ENCODE data around the gene PROX2. TPM values are rescaled to one million over a fixed set of nuclear protein-coding genes. Genes with fewer than 3 reads are reported as not detected.

The PROX2 gene
- total RNA-seq, 1 donor from 2014 or later, result not detected

GRCh38 chr14:74909911-74910310, 34.0 kb upstream of the PROX2 start:
- no peak for DNase-seq (ENCODE audit: low read depth in 2 of 2)

- no peak for DNase-seq (ENCODE audit: low read depth in 2 of 2)
These were observed 33.6 kb upstream of the PROX2 start for GRCh38 chr14:74909501-74909900.

DNA sequence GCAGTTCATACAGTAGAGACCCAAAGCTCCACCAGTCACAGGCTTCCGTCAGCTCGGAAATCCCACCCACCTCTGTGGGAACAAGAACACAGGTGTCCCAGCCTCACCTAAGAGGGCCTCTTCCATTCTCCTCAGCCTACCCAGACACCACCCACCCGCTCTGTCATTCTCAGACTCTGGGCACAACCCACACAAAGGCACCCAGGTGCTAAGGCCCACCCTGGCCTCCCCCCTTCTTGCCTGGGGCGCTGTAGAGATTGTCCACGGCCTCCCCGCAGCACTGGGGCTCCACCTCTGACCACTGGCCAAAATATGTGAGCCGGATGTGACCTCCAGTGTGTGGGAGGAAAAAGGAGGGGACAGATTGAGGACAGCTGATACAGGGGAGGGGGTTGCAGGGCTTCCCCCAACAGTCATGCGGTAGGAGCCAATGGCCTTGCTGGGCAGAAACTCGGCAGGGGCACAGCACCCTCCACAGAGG, 33.0 kb upstream of the PROX2 start:
- DNase-seq (ENCODE audit: low read depth in 2 of 2), result peak; percentile 15 to 20

DNA sequence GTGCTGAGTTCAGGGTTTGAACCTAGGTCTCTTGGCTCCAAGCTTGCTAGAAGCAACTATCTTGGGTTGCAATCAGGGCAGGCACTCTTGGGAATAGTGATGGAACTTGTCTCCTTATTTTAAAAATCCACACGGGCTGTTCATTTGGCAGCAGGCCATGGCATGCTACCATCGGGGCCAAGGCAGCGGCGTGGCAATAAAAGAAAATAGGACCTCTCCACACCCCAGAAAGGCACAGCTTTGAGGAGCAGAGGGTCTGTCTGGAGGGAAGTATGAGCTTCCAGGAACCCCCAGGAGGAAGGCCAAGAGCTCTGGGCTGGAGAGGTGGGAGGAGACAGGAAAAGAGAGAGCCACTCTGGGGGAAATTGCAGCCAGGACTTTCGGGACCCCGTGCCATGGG, 31.8 kb upstream of the PROX2 start:
- DNase-seq (ENCODE audit: low read depth in 2 of 2), result no peak

DNA sequence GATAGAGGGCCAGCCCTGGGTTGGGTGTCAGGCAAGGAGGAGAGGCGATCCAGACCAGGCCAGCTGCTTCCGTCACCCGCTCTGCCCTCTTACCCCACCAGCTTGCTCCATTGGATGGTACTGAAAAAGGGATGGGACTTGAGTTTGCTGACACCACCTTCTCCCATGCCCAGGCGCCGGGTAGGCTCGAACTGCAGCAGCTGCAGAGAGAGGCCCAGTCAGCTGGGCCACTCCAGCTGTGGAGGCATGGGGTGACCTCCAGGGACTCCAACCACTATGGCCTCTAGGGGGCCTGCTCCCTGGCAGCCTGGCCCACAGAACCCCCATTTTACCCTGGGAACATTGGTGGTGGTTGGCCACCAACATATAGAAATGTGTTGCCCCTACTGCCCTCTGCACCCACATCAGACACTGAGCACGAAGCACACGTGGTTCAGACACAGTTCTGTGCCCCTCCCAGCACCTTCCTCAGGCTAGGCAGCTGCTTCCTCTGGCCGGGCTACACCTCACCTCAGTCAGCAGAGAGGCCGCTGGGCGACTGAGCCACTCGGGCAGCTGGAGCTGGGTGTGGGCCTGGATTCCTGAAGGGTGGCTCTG, 31.1 kb upstream of the PROX2 start:
- DNase-seq (ENCODE audit: low read depth in 2 of 2), result peak in 1 of 2 donors; percentile 23

- DNase-seq (ENCODE audit: low read depth in 2 of 2), result peak in 1 of 2 donors; percentile 59
These were observed 29.7 kb upstream of the PROX2 start for GRCh38 chr14:74905595-74906142.

GRCh38 chr14:74904635-74905503, 28.9 kb upstream of the PROX2 start:
- DNase-seq (ENCODE audit: low read depth in 2 of 2), result no peak

DNA sequence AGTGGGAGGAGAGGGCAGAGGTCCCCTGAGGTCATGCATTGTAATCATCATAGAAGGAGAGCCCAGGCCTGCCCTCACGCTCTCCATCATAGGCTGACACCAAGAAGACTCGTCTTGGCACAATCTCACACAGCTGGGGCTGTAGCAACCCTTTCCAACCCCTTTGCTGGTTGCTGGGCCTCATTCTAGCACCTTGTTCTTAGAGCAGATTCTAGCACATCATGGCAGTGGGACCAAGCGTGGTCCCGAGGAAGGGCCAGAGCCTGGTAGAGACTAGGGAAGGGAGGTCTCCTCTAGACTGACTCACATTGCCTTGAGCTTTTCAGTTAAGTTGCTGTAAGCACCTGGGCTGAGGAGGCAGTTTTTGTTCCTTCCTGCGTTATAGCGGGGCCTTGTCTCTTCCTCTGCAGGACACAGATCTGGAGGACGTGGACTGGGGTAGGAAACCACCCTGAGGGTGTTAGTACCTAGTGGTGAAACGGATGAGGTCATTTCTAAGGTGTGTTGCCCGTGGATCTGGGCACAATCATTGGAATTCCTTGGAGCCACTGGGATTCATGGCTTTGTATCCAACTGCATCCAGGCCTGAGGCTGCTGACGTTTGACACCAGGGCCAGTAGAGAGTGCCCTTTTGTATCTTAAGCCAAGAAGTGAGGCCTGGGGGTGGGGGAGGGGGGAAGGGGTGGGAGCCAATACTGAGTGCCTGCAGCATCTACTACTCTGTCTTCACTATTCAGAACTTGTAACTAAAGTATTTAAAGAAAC, 27.2 kb upstream of the PROX2 start:
- DNase-seq (ENCODE audit: low read depth in 2 of 2), result no peak

DNA sequence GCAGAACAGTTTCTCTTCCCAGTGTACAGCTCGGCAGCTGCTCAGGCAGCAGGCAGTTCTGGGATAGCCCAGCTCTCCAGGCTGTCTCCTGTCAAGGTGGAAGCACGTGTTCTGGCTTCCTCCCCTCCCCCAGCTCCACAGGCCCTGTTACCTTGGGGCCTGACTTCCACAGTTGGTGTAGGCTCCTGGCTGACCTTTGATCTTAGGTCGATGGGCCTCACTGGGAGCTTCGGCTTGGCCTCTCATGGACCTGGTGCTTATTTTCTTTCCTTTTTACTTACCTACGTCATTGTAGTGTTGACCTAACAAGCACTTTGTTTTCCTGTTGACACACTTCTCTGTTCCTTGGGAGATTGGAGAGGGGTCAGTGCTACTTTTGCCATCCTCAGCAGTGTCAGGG, 22.7 kb upstream of the PROX2 start:
- DNase-seq (ENCODE audit: low read depth in 2 of 2), result no peak

- DNase-seq (ENCODE audit: low read depth in 2 of 2), result no peak
These were observed 22.1 kb upstream of the PROX2 start for GRCh38 chr14:74898083-74898482.

DNA sequence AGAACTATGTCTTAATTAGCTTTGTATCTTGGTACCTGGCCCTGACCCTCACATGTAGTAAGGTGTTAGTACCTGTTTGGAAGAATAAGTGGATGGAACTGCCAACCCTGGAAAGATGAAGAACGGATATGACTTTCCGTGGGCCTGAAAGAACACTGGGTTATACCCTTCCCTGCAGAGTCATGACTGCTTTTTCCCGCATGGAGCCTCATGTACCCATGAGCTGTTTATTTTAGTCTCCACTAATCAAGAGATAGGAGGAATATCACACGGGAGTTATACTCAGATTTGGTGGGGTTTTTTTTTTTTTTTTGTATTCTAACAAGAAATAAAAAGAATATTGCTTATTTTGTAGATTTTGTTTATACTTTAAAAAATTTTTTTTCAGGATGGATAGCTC, 21.7 kb upstream of the PROX2 start:
- no peak for DNase-seq (ENCODE audit: low read depth in 2 of 2)

GRCh38 chr14:74896400-74896799, 20.5 kb upstream of the PROX2 start:
- no peak for DNase-seq (ENCODE audit: low read depth in 2 of 2)

GRCh38 chr14:74893614-74894091, 17.7 kb upstream of the PROX2 start:
- no peak for DNase-seq (ENCODE audit: low read depth in 2 of 2)

DNA sequence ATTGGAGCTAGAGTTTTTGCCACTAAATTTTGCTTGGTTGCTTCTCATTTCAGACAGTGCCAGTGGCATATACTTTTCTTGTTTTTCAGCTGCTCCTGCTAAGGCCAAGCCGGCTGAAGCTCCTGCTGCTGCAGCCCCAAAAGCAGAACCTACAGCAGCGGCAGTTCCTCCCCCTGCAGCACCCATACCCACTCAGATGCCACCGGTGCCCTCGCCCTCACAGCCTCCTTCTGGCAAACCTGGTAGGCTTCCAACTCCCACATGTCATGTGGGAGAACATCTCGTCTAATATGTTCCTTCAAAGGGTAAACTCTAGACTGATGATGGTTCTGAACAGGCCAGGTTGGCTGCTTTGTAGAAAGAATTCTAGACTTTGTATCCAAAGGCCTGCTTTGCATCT, 16.8 kb upstream of the PROX2 start:
- no peak for DNase-seq (ENCODE audit: low read depth in 2 of 2)

DNA sequence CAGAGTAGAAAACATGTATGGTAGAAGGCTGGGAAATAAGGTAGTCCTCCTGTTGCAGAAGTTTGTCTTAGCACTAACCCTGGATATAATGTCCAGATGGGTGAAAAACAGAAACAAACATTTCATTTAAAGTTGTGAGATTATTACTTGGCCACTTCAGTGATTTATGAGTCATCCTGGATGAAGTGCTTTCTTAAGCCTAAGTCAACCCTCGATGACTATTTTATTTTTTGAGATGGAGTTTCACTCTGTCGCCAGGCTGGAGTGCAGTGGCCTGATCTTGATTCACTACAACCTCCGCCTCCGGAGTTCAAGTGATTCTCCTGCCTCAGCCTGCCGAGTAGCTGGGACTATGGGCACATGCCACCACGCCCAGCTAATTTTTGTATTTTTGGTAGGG, 15.9 kb upstream of the PROX2 start:
- DNase-seq (ENCODE audit: low read depth in 2 of 2), result no peak

DNA sequence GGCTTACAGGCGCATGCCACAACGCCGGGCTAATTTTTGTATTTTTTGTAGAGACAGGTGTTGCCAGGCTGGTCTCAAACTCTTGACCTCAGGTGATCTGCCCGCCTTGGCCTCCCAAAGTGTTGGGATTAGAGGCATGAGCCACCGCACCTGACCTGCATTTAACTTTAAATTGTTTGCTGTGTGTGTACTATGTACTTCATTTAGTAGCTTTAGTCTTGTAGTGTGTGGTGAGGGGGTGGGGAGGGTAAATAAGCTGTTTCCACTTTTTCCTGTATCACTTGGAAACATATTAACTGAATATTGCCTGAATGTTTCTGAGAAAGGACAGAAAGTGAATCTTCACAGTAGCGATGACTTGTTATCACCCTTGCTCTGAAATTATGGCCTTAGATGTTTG, 14.3 kb upstream of the PROX2 start:
- no peak for DNase-seq (ENCODE audit: low read depth in 2 of 2)

- DNase-seq (ENCODE audit: low read depth in 2 of 2), result no peak
These were observed 12.5 kb upstream of the PROX2 start for GRCh38 chr14:74888164-74889158.

DNA sequence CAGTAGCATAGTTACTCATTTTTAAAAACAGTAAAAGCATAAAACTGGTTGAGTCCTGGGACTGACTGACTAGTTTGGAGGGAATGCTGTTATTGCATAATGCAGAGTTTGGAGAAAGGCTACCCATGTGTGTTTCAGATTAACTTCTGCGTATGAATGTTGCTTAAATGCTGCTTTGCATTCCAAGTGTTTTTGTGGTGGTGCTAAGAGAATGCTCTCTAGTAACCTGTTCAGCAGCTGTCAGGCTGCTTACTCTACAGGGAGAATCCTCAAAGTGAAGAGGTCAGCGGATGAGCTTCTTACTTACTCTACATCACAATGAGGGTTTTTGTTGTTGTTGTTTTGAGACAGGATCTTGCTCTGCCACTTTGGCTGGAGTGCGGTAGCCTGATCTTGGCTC, 10.1 kb upstream of the PROX2 start:
- DNase-seq (ENCODE audit: low read depth in 2 of 2), result no peak

DNA sequence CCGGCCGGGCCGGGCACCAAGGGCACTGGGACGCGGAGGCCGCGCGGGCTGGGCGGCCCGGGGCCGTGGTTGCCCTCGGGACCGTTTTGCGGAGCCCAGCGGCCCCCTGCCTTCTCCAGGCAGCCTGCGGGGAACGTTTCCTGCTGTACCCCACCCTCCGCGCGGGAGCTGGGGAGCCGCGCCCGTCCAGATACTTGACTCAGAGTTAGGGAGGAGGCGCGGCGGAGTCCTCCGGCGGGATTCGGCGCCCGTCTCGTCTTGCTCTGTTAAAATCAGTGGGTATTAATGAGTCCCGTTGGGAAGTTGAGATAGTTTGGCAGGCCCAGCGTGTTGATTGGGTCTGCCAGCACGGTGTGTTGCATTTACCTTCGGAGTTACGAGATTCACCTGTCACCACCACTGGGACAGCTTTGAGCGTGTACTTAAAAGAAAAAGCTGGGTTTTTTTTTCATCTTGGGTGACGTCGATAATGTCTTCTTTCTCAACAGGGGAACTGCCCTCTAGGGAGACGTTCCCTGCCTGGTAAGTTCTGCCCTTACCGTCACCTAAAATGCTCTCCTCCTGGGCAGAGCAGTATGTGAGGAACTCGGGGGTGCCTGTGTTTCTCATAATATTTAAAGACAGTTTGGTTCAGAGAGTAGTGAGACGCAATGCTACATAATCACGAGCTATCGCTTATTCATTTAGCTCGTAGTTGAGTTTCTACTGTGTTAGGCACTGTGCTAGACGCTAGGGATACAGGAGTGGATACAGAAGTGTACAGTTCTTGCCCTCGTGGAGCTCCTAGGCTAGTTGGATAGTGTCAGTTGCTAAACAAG, 6.4 kb upstream of the PROX2 start:
- DNase-seq (ENCODE audit: low read depth in 2 of 2), result peak in 1 of 2 donors; percentile 53
